Neuronal stem cell (in vitro differentiated cells): ENCODE data around the gene TTC33.

Experiments
- DNase-seq: peaks from one replicate; pipeline ENCODE4 v3.0.0-alpha.2; 2013; ENCODE audit warnings: low spot score
- H2AFZ ChIP-seq: one replicate; pipeline ENCODE4 v1.6.1; 2013; ENCODE audit warnings: mild to moderate bottlenecking, low read length, inconsistent platforms
- H2AK5ac ChIP-seq: 2 replicates; pipeline ENCODE4 v1.6.1; 2013; ENCODE audit warnings: low read depth, mild to moderate bottlenecking, inconsistent platforms, low read length, moderate library complexity, mixed read lengths
- H2BK120ac ChIP-seq: 2 replicates; pipeline ENCODE4 v1.6.1; 2013; ENCODE audit warnings: low read depth, mild to moderate bottlenecking, inconsistent platforms, low read length, moderate library complexity, mixed read lengths
- H2BK12ac ChIP-seq: one replicate; pipeline ENCODE4 v1.6.1; 2013; ENCODE audit warnings: low read length, inconsistent platforms
- H2BK15ac ChIP-seq: 2 replicates; pipeline ENCODE4 v1.6.1; 2013; ENCODE audit warnings: mild to moderate bottlenecking, low read length, inconsistent platforms, mixed read lengths
- H2BK5ac ChIP-seq: one replicate; pipeline ENCODE4 v1.6.1; 2013; ENCODE audit warnings: inconsistent platforms, mild to moderate bottlenecking, low read length, moderate library complexity
- H3K14ac ChIP-seq: one replicate; pipeline ENCODE4 v1.6.1; 2013; ENCODE audit warnings: low read length, inconsistent platforms
- H3K18ac ChIP-seq: 2 replicates; pipeline ENCODE4 v1.6.1; 2013; ENCODE audit warnings: low read length, inconsistent platforms
- H3K23ac ChIP-seq: 2 replicates; pipeline ENCODE4 v1.6.1; 2013; ENCODE audit warnings: low read depth, mild to moderate bottlenecking, mixed read lengths, low read length, inconsistent platforms; ENCODE audit not compliant: poor library complexity
- H3K27ac ChIP-seq: replicated peaks from 3 replicates; pipeline ENCODE4 v1.5.1; 2013; ENCODE audit warnings: low read length, inconsistent platforms
- H3K27me3 ChIP-seq, 3 experiments: 2 replicates each; pipeline ENCODE4 v1.6.1; 2013; ENCODE audit warnings: low read length in 3 of 3, mild to moderate bottlenecking in 2 of 3, inconsistent platforms in 1 of 3, low read depth in 1 of 3, mixed read lengths in 1 of 3, moderate library complexity in 1 of 3; ENCODE audit not compliant: control insufficient read depth in 3 of 3, insufficient read depth in 3 of 3
- H3K36me3 ChIP-seq, 2 donors: replicated peaks in 1 of 2; 2 replicates each; pipeline ENCODE4 v1.6.1; 2013; ENCODE audit warnings: low read length in 2 of 2; ENCODE audit not compliant: control insufficient read depth in 2 of 2, insufficient read depth in 2 of 2
- H3K4ac ChIP-seq: 2 replicates; pipeline ENCODE4 v1.6.1; 2013; ENCODE audit warnings: inconsistent platforms, mild to moderate bottlenecking, low read length, moderate library complexity
- H3K4me1 ChIP-seq, 2 donors: 1 replicate in 1 of 2; 2 replicates in 1 of 2; pipeline ENCODE4 v1.6.1; 2013; ENCODE audit warnings: low read length in 2 of 2, low read depth in 1 of 2; ENCODE audit not compliant: control insufficient read depth in 2 of 2, insufficient read depth in 1 of 2
- H3K4me2 ChIP-seq: one replicate; pipeline ENCODE4 v1.6.1; 2013; ENCODE audit warnings: mild to moderate bottlenecking, low read length, inconsistent platforms; ENCODE audit not compliant: insufficient read depth, poor library complexity, severe bottlenecking
- H3K4me3 ChIP-seq, 2 donors: 2 replicates each; pipeline ENCODE4 v1.5.1; 2013; ENCODE audit warnings: low read length in 2 of 2, mild to moderate bottlenecking in 2 of 2, inconsistent platforms in 1 of 2, moderate library complexity in 1 of 2
- H3K79me1 ChIP-seq: one replicate; pipeline ENCODE4 v1.6.1; 2013; ENCODE audit warnings: low read depth, mild to moderate bottlenecking, inconsistent platforms, low read length, moderate library complexity
- H3K9ac ChIP-seq: one replicate; pipeline ENCODE4 v1.6.1; 2013; ENCODE audit warnings: mild to moderate bottlenecking, low read depth, low read length, inconsistent platforms; ENCODE audit not compliant: poor library complexity
- H3K9me3 ChIP-seq, 2 donors: replicated peaks in 1 of 2; 2 replicates each; pipeline versions ENCODE3 to v1.6.1; 2013; ENCODE audit warnings: low read length in 2 of 2, mild to moderate bottlenecking in 2 of 2, inconsistent platforms in 1 of 2, low read depth in 1 of 2, mixed read lengths in 1 of 2, moderate library complexity in 1 of 2; ENCODE audit not compliant: control insufficient read depth in 2 of 2, insufficient read depth in 1 of 2
- H4K8ac ChIP-seq: one replicate; pipeline ENCODE4 v1.6.1; 2013; ENCODE audit warnings: low read depth, mild to moderate bottlenecking, inconsistent platforms, low read length, moderate library complexity
- H4K91ac ChIP-seq: one replicate; pipeline ENCODE4 v1.6.1; 2013; ENCODE audit warnings: low read length, low read depth, mild to moderate bottlenecking, inconsistent platforms; ENCODE audit not compliant: poor library complexity
- WGBS, 2 donors: extraction: QIAGEN DNeasy Blood & Tissue Kit; methylation state at CpG; one replicate each; pipeline ENCODE4 v1.1.7; 2013; ENCODE audit warnings: missing lambda C conversion rate in 2 of 2, mixed read lengths in 1 of 2; ENCODE audit not compliant: insufficient read length in 2 of 2, insufficient replicate concordance in 1 of 2; ENCODE audit errors: extremely low coverage in 2 of 2; 5-methylcytosine and 5-hydroxymethylcytosine counted together

The TTC33 gene

DNA sequence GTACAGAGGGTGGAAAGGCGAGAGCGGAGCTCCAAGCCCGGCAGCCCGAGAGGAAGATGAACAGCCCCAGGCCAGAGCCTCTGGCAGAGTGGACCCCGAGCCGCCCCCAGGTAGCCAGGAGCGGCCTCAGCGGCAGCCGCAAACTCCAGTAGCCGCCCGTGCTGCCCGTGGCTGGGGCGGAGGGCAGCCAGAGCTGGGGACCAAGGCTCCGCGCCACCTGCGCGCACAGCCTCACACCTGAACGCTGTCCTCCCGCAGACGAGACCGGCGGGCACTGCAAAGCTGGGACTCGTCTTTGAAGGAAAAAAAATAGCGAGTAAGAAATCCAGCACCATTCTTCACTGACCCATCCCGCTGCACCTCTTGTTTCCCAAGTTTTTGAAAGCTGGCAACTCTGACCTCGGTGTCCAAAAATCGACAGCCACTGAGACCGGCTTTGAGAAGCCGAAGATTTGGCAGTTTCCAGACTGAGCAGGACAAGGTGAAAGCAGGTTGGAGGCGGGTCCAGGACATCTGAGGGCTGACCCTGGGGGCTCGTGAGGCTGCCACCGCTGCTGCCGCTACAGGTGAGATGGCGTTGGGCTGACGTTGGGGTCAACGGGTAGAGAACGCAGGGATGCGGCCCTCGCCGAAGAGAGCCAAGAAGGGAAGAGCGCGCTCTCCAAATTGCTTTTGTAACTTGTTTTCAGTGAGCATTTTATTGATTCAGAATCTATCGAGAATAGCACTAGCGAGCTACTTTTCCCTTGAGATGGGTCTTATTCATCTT lies 75.7 kb downstream of the TTC33 start, which contains the start of gene PTGER4:
Gene PTGER4 (plus strand): TSS at position 3 of the 769 bp plus-strand sequence. CDS start 1,079 bp downstream, outside the sequence.
- Histone ChIP-seq H3K36me3 (no peaks in the 10 kb centered on the region), H3K18ac (peak within 1 kb of the TSS; percentile 88), H4K91ac (no peak within 1 kb of the TSS), H2AK5ac (no peak within 1 kb of the TSS), H3K4ac (no peak within 1 kb of the TSS), H3K23ac (peak within 1 kb of the TSS; percentile 38), H3K14ac (no peak within 1 kb of the TSS), H2BK15ac (no peak within 1 kb of the TSS), H3K9ac (peak within 1 kb of the TSS; percentile 54), H3K79me1 (no peaks in the 10 kb centered on the region), H4K8ac (peak within 1 kb of the TSS; percentile 26), H3K9me3 (peaks cover 4 to 9% of the 10 kb centered on the region in 2 donors), H2AFZ (peak within 1 kb of the TSS; percentile 98), H3K4me2 (peak within 1 kb of the TSS; percentile 100), H2BK12ac (no peak within 1 kb of the TSS), H3K4me1 (peaks cover 3 to 13% of the 10 kb centered on the region in 2 donors), H3K27me3 (peaks cover 23 to 82% (median 31%) of the 10 kb centered on the region in 3 experiments), H2BK120ac (no peak within 1 kb of the TSS), H3K27ac (no peak within 1 kb of the TSS), H3K4me3 (peak within 1 kb of the TSS; percentile 57 to 90), H2BK5ac (no peak within 1 kb of the TSS)
- WGBS, 2 donors: no CpG with 5 or more reads among the region's 44 CpGs
- DNase-seq: no peak

DNA sequence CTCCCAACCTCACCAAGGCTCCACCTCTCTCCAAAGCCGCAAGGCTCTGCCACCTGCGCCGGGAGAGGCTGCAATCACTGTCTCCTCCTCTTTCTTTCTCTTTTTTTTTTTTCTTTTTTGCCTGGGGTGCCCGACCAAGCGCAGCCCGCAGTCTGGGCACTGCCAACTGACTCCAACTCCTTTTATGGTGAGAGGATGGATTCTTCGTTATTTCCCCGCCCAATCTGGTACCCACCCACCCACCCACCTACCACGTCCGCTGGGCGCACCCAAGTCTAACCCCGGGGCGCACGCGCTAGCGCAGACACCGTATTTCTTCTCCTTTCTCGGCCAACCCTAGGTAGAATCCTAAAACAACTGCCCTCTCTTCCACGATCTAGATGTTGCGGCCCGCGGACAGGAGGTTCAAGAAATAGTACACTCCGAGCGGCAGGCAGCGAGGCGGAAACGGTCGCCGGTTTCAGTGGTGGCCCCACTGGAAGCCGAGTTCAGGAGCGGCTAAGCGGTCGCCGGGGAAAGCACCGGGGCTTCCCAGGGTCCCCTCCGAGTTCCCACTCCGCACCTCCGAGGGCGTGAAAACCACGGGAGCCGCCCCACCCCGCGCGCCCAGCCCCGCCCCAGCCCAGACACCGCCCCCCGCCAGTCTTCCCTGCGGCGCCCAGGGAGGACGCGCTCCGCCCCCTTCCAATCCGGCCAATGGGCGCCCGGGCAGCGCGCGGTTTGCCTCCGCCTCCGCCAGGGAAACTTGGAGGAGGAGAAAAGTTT lies 76.4 kb downstream of the TTC33 start:
- Histone ChIP-seq H3K4me2 (peak overlapping the region; percentile 100), H2AFZ (peak overlapping the region; percentile 98), H2BK120ac (no peak overlapping the region), H3K9ac (peak overlapping the region; percentile 54), H3K27ac (no peak overlapping the region), H3K14ac (no peak overlapping the region), H2BK15ac (no peak overlapping the region), H3K27me3 (peaks cover 23 to 85% (median 31%) of the 10 kb centered on the region in 3 experiments), H4K91ac (no peak overlapping the region), H3K4me3 (peak overlapping the region; percentile 57 to 90), H2AK5ac (no peak overlapping the region), H3K23ac (peak overlapping the region; percentile 38), H3K9me3 (peaks cover 4 to 9% of the 10 kb centered on the region in 2 donors), H4K8ac (peak overlapping the region; percentile 26), H3K18ac (peak overlapping the region; percentile 86), H3K4me1 (peaks cover 3 to 13% of the 10 kb centered on the region in 2 donors), H3K36me3 (no peaks in the 10 kb centered on the region), H3K79me1 (no peaks in the 10 kb centered on the region), H2BK12ac (no peak overlapping the region), H2BK5ac (no peak overlapping the region), H3K4ac (no peak overlapping the region)
- WGBS, 2 donors: no CpG with 5 or more reads among the region's 60 CpGs
- peak; percentile 77 for DNase-seq

GRCh38 chr5:40678460-40679147 lies 77.2 kb downstream of the TTC33 start:
- no peak overlapping the region for H2BK120ac ChIP-seq
- peak overlapping the region; percentile 98 for H2AFZ ChIP-seq
- H3K4ac ChIP-seq: no peak overlapping the region
- no peak overlapping the region for H2BK15ac ChIP-seq
- peaks cover 4 to 9% of the 10 kb centered on the region in 2 donors for H3K9me3 ChIP-seq
- DNase-seq: no peak
- peaks cover 3 to 13% of the 10 kb centered on the region in 2 donors for H3K4me1 ChIP-seq
- H2BK12ac ChIP-seq: no peak overlapping the region
- H4K8ac ChIP-seq: no peak overlapping the region
- H3K27me3 ChIP-seq: peaks cover 23 to 79% (median 31%) of the 10 kb centered on the region in 3 experiments
- H3K23ac ChIP-seq: no peak overlapping the region
- no peaks in the 10 kb centered on the region for H3K36me3 ChIP-seq
- no peak overlapping the region for H3K18ac ChIP-seq
- no peaks in the 10 kb centered on the region for H3K79me1 ChIP-seq
- H3K14ac ChIP-seq: no peak overlapping the region
- H3K9ac ChIP-seq: no peak overlapping the region
- peak overlapping the region; percentile 57 to 90 for H3K4me3 ChIP-seq
- WGBS, 2 donors: no CpG with 5 or more reads among the region's 12 CpGs
- H2BK5ac ChIP-seq: no peak overlapping the region
- H3K4me2 ChIP-seq: peak overlapping the region; percentile 60
- no peak overlapping the region for H4K91ac ChIP-seq
- H2AK5ac ChIP-seq: no peak overlapping the region
- no peak overlapping the region for H3K27ac ChIP-seq
